ENCODE results near the gene DTNA.

DTNA gene

DNA sequence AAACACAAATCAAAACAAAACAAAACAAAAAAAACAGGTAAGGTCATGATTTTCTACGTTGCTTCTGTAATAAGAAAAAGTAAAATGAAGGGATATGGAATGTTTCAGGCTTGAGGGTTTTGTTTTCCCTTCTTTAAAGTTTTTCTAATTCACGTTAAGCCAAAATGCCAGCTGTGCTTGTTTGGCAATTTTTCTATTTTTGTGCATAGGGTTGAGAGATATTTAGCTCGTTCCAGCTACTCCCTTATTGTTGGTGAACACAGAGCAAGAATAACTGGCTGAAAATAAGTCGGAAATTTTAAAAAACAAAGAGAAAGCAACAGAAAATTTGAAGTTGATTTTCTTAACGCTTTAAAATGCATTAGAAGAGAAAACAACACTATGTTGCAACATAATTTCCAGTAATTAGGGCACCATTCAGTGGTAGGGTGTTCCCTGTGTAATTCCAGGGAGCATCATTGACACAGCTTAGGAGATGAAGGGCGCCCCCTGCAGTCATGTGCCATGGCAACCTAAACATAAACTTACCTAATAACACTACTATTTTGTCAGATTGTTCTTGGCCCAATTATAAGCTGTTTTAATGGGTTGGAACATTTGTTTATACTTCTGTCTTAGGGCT, 99.5 kb downstream of the DTNA start:
- DNase-seq: no peak

DNA sequence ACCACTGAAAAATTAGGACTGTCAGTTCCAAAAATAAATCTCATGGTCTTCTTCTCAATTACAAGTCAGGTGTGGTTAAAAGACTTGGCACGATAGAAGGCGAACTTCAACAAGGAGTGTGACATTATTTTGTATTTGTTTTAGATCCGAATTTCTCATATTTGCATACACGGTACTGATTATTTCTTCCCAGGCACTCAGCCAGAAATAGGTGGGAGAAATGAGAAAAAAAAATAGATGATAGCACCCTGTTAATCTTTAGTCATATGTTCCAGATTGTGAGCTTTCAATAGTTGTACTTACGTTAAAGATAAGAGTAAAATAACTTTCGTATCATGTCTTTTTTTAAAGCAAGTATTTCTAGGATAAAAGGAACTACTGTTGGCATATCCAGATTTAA, 106.1 kb downstream of the DTNA start:
- DNase-seq: no peak

- no peak for DNase-seq
Measured at GRCh38 chr18:34817636-34818035, 107.5 kb downstream of the DTNA start.

DNA sequence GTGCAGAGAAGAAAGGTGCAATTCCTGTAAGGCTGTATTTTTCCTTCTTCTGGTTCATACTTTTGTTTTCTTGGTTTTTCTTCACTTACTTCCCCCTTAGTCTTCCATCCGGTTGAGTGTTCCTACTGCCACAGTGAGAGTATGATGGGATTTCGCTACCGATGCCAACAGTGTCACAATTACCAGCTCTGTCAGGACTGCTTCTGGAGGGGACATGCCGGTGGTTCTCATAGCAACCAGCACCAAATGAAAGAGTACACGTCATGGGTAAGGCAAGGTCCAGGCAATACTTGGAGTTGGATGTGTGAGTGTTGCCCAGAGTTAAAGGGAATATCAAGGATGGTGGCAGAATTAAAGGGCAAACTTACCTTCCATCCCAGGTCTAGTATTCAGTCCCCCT, 108.0 kb downstream of the DTNA start:
- DNase-seq: no peak

- DNase-seq: no peak
Measured at GRCh38 chr18:34820360-34821065, 110.4 kb downstream of the DTNA start.

DNA sequence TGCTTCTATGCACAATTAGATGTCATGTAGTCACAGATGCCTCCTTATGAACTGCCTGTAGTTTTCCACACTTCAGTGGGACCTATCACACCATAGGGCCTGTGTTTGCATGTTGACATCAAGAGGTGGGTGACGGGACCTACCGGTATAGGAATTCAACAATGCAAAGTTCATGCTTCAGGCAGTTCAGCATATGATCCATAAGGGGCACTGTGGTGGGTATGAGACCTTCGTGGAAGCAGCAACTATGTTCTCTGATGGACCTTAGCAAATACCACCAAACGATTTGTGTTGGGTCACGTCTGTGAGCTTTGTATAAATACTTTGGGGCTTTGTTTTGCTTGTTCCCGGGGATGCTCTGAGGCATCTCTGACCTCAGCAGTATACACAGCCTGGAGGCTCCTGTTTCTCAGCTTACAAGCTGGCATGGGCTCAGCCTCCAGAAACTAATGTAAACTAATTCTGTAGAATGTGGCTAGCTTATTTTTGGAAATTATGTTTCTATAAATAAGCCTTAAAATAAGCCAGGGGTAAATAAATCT, 111.6 kb downstream of the DTNA start:
- no peak for DNase-seq

GRCh38 chr18:34828093-34828492, 118.0 kb downstream of the DTNA start:
- DNase-seq: no peak

GRCh38 chr18:34834897-34835296, 124.8 kb downstream of the DTNA start:
- DNase-seq: no peak

DNA sequence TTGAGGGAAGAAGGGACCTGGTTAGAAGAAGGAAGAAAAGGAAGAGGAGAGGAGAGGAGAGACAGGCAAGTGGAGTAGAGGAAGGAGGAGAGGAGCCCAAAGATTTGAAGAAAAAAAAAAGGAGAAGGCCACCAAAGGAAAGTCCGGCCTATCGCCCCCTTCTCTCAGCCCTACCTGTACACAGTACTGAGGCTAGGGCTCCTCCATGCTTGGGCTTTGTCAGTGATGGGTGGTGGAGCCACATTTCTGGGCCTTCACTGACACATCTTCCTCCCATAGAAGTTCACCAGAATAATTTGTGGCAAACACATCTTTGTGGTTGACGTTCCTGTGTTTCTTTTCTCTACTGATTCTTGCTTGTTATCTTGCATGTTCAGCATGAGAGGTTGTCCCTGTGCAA, 125.4 kb downstream of the DTNA start:
- DNase-seq: no peak

GRCh38 chr18:34837769-34838272, 127.7 kb downstream of the DTNA start:
- DNase-seq: no peak

- DNase-seq: no peak
Measured at GRCh38 chr18:34838669-34839068, 128.6 kb downstream of the DTNA start.

DNA sequence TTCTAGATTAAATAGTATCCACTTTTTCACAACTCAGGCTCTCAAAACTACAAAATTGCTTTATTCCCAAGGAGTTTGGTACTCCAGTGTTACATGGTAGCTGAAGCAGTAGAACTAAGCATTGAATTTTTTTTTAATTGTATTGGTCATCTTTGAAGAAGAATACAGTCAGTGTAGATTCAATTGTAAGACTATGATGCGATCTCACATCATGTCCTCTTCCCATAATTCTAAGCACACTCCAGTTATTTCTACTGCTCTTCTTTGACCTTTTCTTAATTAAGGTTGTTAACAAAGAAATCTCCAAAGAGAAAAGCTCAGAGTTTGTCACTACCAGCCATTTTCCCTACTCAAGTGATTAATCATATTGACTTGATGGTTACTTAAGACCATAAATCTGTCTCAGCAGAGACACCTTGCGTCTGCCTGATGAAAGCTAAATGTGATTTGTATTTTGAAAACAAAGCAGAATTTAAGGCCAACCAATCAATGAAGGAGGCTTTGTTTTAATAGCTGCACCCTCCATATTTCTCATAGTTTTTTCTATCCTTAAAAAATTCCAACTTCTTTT, 130.2 kb downstream of the DTNA start:
- DNase-seq: no peak

DNA sequence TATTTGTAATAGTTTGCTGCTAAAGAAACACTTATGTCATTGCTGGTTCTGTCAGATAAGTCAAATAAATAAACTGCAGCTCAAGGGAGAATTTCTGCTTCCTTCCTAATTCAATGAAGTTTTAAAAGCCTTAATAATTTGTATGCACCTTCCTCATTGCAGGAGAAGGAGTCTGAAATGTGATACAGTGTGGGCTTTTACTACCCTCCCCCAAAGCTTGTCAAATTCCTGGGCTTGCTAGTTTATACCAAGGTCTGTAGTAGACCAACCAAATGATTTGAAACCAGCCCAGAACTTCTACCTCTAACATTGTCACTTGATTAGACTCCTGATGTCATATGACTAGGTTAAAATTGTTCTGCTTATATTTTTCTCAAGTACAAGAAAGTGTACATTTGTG, 131.8 kb downstream of the DTNA start:
- DNase-seq: no peak

- DNase-seq: no peak
Measured at GRCh38 chr18:34844072-34844471, 134.0 kb downstream of the DTNA start.

DNA sequence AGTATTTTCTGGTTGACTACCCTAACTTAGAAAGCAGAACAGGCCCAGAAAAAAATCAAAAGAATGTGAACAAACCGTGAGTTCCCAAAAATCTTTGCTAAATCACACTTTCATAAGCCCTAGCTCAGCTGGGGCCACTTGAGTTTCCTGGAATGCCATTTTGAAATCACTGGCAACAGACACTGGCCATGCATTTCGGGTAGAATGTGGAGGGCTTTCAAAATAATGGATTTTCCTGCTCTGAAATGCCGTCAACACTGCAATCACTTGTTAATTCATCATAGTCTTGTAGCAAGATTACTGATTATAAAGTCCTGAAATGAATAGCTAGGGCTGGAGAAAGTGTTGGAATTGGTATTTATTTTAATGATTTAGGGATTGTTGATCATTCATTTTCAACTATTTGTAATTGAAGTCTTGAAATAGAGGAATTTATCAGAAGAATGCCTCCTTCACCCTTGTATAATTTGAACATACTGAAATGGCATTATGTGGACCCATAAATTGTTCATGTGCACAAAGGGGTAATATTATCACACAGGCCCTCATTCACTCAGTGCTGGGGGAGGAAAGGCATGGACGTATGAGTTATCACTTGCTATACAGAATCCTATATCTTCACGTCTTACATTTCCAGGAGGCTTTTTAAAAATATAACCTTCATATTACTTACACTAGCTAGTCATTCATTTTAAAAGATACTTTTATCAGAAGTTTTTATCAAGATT, 134.8 kb downstream of the DTNA start:
- DNase-seq: no peak

- no peak for DNase-seq
Measured at GRCh38 chr18:34847408-34847807, 137.3 kb downstream of the DTNA start.

GRCh38 chr18:34848156-34848555, 138.1 kb downstream of the DTNA start:
- DNase-seq: no peak

DNA sequence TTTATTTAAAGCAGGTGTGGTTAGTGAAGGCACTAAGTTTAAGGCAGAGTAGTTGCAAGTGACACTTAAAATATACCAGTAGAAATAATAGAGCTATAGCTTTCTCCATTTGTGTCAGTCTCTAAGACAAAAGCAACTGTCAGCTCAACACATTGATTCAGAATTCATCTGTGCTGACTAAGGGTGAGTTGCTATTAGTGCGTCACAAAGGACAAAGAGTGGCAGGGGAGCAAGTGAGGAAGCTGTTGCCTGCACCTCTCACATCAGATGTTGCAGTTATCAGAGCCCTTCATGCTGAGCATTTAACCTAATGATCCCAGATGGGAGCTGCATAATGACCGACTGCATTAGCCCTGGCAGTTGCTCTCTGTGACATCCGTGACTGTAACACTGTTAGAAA, 138.6 kb downstream of the DTNA start:
- no peak for DNase-seq

DNA sequence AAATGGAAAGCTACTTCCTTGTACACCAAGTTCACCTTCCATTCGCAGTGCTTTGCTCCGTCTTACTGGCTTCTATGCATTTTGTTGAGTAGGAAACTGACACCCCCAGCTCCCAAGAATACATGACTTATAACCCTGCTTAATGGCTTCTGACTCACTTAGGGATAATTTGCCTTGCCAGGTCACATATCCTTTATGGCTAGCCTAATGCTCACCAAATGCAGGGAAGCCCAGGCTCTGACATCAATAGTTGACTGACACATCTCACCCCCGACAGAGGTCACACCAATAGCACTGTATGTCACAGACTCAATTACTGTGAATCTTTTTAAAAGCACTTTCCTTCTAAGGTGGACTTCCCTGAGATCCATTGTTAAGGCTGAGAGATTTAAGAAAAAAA, 147.2 kb downstream of the DTNA start:
- no peak for DNase-seq

- no peak for DNase-seq
Measured at GRCh38 chr18:34858188-34858587, 148.1 kb downstream of the DTNA start.

GRCh38 chr18:34859496-34859895, 149.4 kb downstream of the DTNA start:
- DNase-seq: no peak

GRCh38 chr18:34862561-34862960, 152.5 kb downstream of the DTNA start:
- DNase-seq: no peak

- DNase-seq: no peak
Measured at GRCh38 chr18:34863702-34864101, 153.6 kb downstream of the DTNA start.
